GM23248 (cell line): ENCODE measurements around the gene HOXA5.

ENCODE experiments used
- EZH2 ChIP-seq: fragments of 200-600 bp; sonication (generic); IDR thresholded peaks from 2 replicates; pipeline ENCODE4 v1.6.1; 2018; ENCODE audit warnings: antibody characterized with exemption, mild to moderate bottlenecking; ENCODE audit not compliant: insufficient read depth, poor library complexity, severe bottlenecking
- EZH2phosphoT487 ChIP-seq: fragments of 200-600 bp; sonication (generic); IDR thresholded peaks from 2 replicates; pipeline ENCODE4 v1.6.1; 2018; ENCODE audit warnings: antibody characterized with exemption, moderate library complexity, mild to moderate bottlenecking, low read depth; ENCODE audit not compliant: insufficient read depth

DNA sequence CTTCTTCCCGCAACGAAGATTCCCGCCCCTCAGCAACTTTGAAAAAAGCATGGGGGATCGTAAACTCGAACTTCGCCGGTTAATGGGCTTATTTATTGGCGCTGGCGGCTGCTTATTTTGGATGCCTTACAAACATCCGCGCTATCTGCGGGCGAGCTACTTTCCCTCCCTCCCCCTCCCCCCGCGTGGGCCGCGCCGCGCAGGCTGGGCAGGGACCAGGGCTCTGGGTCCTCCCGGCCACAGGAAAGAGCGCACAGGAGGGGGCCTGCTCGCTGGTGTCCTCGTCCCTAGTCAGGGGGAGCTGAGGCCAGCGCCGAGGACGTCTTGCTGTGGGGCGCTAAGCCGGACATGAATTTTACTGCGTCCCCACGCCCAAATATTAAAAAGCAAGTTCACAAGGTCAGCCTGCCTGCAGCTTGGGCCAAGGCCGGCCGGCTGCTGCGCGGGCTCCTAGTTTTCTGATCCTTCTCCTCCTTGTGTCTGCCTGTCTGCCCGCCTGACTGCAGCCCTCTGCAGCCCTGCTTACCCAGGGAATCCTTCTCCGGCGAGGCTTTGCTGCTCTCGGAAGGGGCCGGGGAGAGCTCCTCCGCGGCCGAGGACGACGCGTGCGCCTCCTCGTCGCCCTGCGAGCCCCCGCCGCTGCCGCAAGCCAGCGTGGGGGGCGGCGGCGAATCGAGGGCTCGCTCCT lies 29.5 kb upstream of the HOXA5 start:
- TF ChIP-seq EZH2 (no peak), EZH2phosphoT487 (no peak)
